ENCODE data around the gene DACH1.

Gene DACH1

GRCh38 chr13:71685072-71685471 is 181.9 kb downstream of the DACH1 start:
- no peak for DNase-seq

- no peak for DNase-seq
These were observed 184.9 kb downstream of the DACH1 start for GRCh38 chr13:71681901-71682613.

DNA sequence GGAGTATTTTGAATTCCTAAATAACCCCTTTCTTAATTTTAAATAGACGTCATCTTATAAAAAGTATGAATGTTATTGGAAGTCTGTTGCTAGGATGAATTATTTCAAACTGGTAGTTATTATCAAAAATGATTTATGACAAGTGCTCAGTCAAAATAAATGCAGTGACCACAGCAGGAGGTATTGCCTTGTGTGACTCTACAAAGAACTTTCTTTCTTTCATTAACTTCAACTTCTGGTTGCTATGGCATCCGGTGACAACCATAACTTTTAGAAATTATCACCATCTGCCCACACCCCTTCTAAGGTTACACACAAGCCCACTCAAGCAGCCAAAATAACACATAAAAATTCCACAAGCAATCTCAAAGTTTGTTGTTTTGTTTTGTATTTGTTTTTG is 189.9 kb downstream of the DACH1 start:
- no peak for DNase-seq

GRCh38 chr13:71672512-71672911 is 194.5 kb downstream of the DACH1 start:
- peak; percentile 4 for DNase-seq

- DNase-seq: no peak
These were observed 203.6 kb downstream of the DACH1 start for GRCh38 chr13:71663431-71663830.

- no peak for DNase-seq
These were observed 205.1 kb downstream of the DACH1 start for GRCh38 chr13:71661921-71662320.

DNA sequence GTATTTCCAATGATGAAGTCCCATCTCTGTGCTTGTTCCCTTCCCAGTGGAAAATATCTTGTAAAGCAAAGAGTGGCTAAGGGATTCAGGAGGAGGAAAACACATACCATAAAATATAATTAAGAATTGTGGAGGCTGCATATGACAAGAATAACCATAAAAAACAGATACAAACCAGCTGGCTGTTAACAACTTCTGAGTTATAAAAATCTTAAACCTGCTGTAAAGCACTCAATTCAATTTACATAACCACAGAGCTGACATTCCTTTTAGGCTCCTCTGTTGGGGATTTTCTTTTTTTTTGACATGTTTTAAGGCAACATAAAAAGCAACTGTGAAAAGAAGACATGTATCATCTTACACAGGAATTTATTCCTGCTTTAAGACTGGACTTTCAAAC is 207.6 kb downstream of the DACH1 start:
- no peak for DNase-seq

DNA sequence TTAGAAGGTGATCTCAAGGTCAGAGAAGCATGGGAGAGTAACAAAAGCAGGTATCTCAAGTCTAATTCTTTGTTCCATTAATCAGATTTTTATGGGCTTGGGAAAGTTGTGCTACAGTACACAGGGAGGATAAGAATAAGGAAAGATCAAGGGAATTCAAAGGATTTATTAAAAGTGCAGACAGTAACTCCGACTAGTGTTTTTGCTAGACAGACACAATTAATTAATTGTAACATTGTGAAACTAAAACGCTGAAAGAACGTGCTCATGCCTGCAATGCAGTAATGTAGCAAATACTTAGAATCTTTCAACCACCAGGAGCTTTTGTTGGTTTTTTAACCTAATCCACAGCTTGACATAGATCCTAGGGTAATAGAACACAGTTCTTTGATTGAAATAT is 221.5 kb downstream of the DACH1 start:
- no peak for DNase-seq

- DNase-seq: no peak
These were observed 222.4 kb downstream of the DACH1 start for GRCh38 chr13:71644579-71644978.

DNA sequence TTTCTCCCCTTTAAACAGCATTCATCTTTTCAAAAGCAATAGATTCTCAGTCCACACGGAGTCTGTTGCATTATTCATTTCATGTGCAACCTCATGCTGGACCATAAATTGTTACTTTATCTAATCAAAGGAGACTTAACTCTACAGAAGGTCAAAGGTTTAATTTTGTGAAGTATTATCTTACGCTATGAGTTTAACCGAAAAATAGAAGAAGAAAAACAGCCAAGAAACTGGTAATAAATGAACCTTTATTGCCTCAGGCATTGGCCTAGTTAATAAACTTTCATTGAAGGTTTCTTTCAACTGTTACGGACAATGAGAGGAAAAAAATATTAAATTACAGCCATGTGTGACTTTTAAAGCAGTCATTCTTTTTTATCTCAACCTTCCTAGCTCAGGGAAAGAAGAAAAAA is 223.6 kb downstream of the DACH1 start:
- no peak for DNase-seq

- no peak for DNase-seq
These were observed 228.3 kb downstream of the DACH1 start for GRCh38 chr13:71638751-71639150.

DNA sequence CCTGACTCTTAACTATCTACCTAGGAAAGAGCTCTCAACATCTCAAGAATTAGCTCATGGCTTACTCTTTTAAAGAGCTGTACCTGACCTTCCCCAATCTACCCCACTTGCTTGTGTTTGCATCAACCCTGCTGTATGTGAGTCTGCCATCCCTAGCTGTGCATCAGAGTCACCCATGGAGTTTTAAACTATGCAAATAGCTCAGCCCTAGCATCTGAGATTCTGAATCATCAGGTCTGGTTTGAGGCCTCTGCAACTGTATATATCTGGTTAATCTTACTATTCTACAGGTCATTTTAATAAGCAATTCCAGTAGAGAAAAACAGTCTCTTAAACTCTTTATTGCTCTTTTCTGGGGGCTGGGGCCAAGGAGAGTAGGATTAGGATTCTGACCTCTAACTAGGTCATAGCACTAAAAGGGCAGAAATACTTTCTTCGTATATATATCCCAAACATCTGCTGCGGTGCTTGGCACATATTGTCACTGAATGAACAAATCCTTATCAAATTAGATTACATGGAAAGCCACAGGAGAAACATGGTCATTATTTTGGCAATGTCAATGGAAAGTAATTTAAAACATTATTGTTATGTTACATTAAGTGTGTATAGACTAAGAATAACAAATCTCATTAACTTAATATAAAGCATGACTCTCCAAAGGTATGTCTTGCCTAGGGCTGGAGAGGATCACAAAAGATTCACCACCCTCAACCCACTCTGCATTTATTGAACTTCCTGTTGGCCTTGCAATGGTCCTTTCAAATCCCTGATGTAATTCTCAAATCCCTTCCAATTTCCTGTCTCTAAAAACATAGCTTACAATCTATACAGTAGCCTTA is 232.2 kb downstream of the DACH1 start:
- DNase-seq: no peak

GRCh38 chr13:71634182-71634581 is 232.8 kb downstream of the DACH1 start:
- DNase-seq: no peak

DNA sequence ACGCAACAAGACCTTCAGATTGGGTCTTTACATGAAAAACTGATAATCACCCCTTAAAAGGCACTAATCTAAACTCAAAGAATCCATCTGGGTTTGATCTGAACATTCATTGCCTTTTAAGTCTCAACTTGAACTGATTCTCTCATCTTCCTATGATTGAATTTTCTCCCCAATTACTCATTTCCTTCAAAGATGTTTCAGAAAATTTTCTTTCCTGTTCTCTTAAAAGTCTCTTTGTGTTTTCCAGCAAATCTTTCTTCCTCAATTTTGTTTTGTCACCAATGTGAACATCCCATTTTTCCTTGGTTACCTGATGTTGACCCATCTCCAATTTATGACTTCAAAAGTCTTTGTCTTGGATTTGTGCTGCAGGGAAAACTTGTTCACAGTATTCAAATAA is 234.3 kb downstream of the DACH1 start:
- DNase-seq: no peak

DNA sequence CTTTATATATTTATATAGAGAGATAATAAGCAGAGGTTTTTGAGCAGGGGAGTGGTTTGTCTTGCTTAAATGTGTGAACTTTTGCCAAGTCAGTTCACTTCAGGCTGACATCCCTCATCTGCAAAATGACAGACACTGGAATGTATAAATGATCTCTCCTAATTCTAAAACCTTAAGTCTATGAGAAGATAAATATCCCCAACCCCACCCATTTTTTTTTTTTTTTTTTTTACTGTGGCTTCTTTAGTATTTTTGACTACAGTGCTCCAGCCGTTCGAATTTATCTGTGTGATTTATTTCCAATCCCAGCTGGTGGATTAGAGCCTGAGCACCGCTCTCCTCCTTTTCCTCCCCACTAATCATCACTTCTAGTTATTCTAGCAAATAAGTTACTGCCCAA is 234.8 kb downstream of the DACH1 start:
- no peak for DNase-seq

DNA sequence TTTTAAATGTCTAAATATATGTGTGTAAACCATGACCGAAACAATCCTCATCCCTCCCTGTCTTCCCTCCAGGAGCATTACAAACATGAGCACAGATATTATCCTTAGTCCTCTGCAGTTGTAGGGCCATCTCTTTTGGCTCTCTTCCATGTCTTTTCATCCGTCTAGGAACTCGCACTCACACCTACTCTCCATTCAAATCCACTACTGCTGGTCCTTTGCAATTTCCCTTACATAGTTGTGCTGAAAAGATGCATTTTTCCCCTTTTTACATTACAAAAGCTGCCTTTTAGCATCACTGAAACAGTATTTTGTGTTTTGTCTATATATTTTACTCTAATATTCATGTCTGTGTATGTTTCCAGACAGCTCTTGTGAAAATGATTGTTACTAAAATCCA is 237.8 kb downstream of the DACH1 start:
- DNase-seq: no peak

DNA sequence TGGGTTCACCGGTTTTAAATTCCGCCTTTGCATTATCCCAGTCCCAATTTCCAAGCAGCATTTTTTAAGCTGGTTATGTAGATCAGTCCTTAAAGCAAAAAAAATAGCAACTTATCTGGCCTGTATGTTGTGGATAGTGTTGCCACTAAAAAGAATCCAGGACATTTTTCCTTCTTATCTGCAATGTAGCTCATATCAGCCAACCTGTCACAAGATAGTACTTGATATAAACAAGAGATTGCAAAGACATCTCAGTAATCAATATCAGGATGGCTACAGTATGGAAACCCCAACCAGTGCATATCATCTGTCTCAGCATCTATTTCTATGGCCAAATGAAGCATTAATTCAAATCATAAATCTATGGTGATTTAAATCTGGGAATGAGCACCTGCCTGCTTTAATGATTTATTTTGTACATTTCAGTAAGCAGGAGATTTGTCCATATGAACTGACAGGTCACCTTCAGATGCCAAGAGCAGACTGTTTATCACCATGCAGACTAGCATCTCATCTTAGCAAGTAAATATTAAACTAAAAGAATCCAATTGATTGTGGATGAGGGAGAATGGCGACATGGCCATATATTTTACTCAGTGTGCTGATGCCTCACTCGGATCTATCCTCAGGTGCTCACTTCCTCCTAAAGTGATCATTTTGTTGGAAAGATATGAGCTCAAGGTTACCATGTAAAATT is 240.4 kb downstream of the DACH1 start:
- no peak for DNase-seq

GRCh38 chr13:71625694-71626093 is 241.3 kb downstream of the DACH1 start:
- DNase-seq: no peak

DNA sequence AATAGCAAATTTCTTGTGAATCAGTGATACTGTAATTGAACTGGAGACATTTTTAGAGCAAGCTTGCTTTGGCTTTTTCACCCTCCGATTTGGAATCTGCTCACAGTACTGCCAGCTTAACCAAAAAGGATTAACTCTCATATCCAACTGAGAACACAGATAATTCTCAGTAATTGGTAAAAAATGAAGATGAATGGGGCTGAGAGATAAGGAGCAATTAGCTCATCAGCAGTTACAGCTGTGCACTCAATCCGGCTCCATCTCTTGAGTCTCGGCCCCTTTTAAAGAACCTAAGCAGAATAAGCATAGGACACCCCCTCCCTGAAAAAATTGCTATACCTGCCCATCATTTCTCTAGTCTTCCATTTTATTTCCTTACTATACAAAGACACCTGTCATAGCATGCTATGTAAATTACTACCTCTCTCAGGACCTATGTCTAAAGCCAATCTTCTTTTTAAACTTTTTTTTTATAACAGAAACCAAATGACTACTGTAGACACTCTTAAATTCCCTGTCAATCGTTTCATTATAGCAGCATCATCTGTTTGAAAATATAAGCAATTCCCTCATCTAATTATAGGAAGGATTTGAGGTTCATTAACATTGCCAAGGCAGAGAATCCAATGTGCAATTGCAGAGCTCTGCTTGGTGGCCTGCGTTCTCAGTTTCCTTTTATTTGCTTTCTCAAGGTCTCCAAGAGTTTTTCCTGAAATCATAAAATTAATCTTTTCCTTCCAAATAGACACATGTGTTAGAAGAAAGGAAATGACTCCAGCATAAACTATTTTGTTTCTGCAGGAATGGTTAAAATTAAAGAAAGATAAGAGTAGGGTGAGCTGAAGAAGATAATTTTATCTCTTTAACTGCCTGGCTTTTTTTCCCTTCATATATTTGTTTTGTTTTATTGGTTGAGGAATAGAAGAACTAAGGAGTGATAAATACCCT is 242.1 kb downstream of the DACH1 start:
- DNase-seq: peak; percentile 76

DNA sequence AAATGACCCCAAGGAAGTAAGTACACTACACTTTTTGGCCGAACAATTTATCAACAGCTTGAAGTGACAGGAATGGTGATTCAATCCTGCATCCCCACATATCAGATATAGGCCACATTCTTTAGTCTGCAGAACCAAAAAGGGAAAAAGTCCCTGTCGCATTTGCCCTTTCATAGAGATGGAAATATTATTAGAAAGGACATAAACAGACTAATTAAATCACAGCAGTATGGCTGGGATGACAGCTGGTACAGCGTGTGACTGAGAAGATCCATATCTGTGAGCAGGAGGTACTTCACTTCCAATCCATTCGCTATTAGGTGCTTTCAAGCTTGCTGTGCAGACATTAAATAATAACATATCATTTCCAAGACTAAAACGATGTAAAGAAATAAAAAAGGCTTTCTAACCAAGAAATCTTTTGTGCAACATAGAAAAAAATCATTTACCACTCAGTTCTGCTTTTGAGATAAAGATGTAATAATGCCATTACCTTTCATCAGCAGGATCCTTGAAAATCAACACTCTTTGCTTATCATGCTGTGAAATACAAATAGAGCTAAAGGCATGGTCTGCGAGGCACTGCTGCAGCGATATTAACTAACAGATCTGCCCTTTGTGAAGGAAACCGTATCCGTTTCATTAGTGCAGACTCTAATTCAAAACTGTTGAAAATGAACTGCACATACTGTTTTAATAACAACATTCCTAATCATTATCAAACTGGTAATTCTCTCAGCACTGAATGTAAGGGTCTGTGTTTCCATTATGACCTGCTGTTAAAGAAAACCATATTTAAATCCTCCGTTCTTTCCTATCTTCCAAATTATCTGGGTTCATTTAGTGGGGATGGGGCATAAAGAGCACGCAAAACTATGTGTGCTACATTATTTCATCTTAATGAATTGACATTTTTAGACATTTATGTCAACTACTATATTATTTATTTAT is 245.6 kb downstream of the DACH1 start:
- no peak for DNase-seq

GRCh38 chr13:71619096-71619495 is 247.9 kb downstream of the DACH1 start:
- no peak for DNase-seq
